ENCODE results near the gene IGIP. TPM values are rescaled to one million over a fixed set of nuclear protein-coding genes. Genes with fewer than 3 reads are reported as not detected.
A peak's percentile ranks its signal among the peaks of the same experiment; 100 is the strongest.

The IGIP gene
- total and polyA plus RNA-seq, 4 donors = 2.3 to 11.8 (median 3.7) TPM

DNA sequence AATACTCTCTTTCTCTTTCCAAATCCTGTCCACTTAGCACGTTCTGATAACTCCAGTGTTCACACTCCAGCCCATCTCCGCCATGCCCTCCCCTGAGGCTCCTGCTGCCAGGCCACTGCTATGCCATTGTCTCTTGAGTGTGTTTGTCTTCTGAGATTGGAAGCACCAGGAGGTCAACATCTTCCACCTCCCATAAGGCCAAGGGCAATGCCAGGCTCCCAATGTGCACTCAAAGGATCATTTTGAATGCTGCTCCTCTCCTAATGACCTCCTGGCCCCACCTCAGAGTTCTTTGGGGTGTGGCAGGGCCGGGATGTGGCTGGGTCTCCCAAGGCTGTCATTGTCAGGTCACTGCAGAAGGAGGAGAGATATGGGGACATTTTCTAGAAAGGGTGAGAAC lies 19.5 kb downstream of the IGIP start:
- H3K36me3 ChIP-seq (ENCODE audit: control insufficient read depth in 4 of 4, insufficient read depth in 3 of 4, low read depth in 1 of 4, low read length in 3 of 4) = no peaks in the 10 kb centered on the region
- no peak overlapping the region for H3K4me3 ChIP-seq (ENCODE audit: low read depth in 1 of 3, low read length in 3 of 3)
- H3K27ac ChIP-seq (ENCODE audit: low read depth in 1 of 2, low read length in 2 of 2) = no peak overlapping the region
- 87% methylated on average over 3 of the region's 3 CpGs for whole genome bisulfite sequencing
- H3K4me1 ChIP-seq (ENCODE audit: control insufficient read depth in 4 of 4, insufficient read depth in 4 of 4, low read length in 3 of 4) = peaks cover 17 to 40% (median 27%) of the 10 kb centered on the region in 4 donors
- H3K27me3 ChIP-seq (ENCODE audit: control insufficient read depth in 4 of 4, insufficient read depth in 4 of 4, low read length in 3 of 4) = no peaks in the 10 kb centered on the region
- H3K9ac ChIP-seq (ENCODE audit: low read depth in 1 of 2, low read length in 2 of 2) = no peak overlapping the region
- TF ChIP-seq HNF4G (IDR thresholded peaks at IDR 0.05) = no peak
- TF ChIP-seq SP1 (IDR thresholded peaks at IDR 0.05) = no peak
- no peak for TF ChIP-seq HNF4A (conservative IDR thresholded peaks at IDR 0.05)
- TF ChIP-seq, protein P1, sequence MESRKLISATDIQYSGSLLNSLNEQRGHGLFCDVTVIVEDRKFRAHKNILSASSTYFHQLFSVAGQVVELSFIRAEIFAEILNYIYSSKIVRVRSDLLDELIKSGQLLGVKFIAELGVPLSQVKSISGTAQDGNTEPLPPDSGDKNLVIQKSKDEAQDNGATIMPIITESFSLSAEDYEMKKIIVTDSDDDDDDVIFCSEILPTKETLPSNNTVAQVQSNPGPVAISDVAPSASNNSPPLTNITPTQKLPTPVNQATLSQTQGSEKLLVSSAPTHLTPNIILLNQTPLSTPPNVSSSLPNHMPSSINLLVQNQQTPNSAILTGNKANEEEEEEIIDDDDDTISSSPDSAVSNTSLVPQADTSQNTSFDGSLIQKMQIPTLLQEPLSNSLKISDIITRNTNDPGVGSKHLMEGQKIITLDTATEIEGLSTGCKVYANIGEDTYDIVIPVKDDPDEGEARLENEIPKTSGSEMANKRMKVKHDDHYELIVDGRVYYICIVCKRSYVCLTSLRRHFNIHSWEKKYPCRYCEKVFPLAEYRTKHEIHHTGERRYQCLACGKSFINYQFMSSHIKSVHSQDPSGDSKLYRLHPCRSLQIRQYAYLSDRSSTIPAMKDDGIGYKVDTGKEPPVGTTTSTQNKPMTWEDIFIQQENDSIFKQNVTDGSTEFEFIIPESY (IDR thresholded peaks at IDR 0.05) = no peak
- TF ChIP-seq, protein P2, sequence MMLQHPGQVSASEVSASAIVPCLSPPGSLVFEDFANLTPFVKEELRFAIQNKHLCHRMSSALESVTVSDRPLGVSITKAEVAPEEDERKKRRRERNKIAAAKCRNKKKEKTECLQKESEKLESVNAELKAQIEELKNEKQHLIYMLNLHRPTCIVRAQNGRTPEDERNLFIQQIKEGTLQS (IDR thresholded peaks at IDR 0.05) = no peak
- TF ChIP-seq FOXA1 (IDR thresholded peaks at IDR 0.05) = no peak
- TF ChIP-seq, protein P3, sequence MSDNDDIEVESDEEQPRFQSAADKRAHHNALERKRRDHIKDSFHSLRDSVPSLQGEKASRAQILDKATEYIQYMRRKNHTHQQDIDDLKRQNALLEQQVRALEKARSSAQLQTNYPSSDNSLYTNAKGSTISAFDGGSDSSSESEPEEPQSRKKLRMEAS (IDR thresholded peaks at IDR 0.05) = no peak
- no peak for TF ChIP-seq FOXA2 (IDR thresholded peaks at IDR 0.05)
- no peak for TF ChIP-seq RAD21 (IDR thresholded peaks at IDR 0.05)
- DNase-seq (ENCODE audit: low spot score) = no peak
- no peaks in the 10 kb centered on the region for H3K9me3 ChIP-seq (ENCODE audit: control insufficient read depth in 4 of 4, low read length in 3 of 4)

DNA sequence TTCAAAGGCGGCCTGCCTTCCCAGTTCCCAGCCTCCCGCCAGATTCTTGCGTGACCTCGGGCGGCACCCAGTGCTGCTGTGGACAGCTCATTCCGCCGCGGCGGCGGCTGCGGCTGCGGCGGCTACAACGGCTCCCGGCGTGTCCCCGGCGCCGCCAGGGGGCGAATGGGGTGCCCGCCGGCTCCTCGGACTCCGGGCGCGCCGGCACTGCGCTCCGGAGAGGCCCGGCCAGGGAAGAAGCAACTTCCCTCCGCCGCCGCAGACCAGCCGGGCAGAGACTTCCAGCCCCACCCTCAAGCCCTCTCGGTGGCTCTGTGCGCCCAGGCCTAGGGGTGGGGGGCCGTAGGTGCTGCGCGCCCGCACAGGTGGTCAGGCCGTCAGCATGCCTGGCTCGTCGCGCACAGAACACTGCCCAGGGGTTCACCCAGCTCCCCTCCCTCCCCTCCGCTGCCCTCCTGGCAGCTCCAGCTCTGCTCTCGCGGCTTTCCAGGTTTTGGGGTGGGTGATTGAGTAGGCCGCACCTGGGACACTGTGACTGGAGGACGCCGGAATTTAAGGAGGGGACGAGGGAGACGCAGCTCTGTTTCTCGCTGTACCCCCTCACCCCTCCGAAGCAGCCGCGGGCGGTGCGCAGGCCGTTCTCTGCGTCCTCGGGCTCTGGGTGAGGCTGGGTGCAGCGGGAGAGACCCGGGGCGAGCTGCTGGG lies 20.2 kb downstream of the IGIP start:
- Histone ChIP-seq H3K36me3 (ENCODE audit: control insufficient read depth in 4 of 4, insufficient read depth in 3 of 4, low read depth in 1 of 4, low read length in 3 of 4) (no peaks in the 10 kb centered on the region), H3K27ac (ENCODE audit: low read depth in 1 of 2, low read length in 2 of 2) (no peak overlapping the region), H3K9me3 (ENCODE audit: control insufficient read depth in 4 of 4, low read length in 3 of 4) (no peaks in the 10 kb centered on the region), H3K27me3 (ENCODE audit: control insufficient read depth in 4 of 4, insufficient read depth in 4 of 4, low read length in 3 of 4) (no peaks in the 10 kb centered on the region), H3K4me1 (ENCODE audit: control insufficient read depth in 4 of 4, insufficient read depth in 4 of 4, low read length in 3 of 4) (peaks cover 11 to 33% (median 22%) of the 10 kb centered on the region in 4 donors), H3K9ac (ENCODE audit: low read depth in 1 of 2, low read length in 2 of 2) (peak overlapping the region in 1 of 2 donors; percentile 3), H3K4me3 (ENCODE audit: low read depth in 1 of 3, low read length in 3 of 3) (peak overlapping the region in 2 of 3 donors; percentile 36 to 52)
- peak; percentile 61 for DNase-seq (ENCODE audit: low spot score)
- no peak for TF ChIP-seq YY1 (IDR thresholded peaks at IDR 0.05)
- TF ChIP-seq, protein P4, sequence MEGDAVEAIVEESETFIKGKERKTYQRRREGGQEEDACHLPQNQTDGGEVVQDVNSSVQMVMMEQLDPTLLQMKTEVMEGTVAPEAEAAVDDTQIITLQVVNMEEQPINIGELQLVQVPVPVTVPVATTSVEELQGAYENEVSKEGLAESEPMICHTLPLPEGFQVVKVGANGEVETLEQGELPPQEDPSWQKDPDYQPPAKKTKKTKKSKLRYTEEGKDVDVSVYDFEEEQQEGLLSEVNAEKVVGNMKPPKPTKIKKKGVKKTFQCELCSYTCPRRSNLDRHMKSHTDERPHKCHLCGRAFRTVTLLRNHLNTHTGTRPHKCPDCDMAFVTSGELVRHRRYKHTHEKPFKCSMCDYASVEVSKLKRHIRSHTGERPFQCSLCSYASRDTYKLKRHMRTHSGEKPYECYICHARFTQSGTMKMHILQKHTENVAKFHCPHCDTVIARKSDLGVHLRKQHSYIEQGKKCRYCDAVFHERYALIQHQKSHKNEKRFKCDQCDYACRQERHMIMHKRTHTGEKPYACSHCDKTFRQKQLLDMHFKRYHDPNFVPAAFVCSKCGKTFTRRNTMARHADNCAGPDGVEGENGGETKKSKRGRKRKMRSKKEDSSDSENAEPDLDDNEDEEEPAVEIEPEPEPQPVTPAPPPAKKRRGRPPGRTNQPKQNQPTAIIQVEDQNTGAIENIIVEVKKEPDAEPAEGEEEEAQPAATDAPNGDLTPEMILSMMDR (IDR thresholded peaks at IDR 0.05; ENCODE audit: low read depth, low read length, missing input control) = peak; percentile 70
- no peak for TF ChIP-seq JUND (IDR thresholded peaks at IDR 0.05)
- TF ChIP-seq FOXA1 (IDR thresholded peaks at IDR 0.05) = no peak
- TF ChIP-seq, protein P1 (IDR thresholded peaks at IDR 0.05) = no peak
- TF ChIP-seq, protein P5, sequence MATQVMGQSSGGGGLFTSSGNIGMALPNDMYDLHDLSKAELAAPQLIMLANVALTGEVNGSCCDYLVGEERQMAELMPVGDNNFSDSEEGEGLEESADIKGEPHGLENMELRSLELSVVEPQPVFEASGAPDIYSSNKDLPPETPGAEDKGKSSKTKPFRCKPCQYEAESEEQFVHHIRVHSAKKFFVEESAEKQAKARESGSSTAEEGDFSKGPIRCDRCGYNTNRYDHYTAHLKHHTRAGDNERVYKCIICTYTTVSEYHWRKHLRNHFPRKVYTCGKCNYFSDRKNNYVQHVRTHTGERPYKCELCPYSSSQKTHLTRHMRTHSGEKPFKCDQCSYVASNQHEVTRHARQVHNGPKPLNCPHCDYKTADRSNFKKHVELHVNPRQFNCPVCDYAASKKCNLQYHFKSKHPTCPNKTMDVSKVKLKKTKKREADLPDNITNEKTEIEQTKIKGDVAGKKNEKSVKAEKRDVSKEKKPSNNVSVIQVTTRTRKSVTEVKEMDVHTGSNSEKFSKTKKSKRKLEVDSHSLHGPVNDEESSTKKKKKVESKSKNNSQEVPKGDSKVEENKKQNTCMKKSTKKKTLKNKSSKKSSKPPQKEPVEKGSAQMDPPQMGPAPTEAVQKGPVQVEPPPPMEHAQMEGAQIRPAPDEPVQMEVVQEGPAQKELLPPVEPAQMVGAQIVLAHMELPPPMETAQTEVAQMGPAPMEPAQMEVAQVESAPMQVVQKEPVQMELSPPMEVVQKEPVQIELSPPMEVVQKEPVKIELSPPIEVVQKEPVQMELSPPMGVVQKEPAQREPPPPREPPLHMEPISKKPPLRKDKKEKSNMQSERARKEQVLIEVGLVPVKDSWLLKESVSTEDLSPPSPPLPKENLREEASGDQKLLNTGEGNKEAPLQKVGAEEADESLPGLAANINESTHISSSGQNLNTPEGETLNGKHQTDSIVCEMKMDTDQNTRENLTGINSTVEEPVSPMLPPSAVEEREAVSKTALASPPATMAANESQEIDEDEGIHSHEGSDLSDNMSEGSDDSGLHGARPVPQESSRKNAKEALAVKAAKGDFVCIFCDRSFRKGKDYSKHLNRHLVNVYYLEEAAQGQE (IDR thresholded peaks at IDR 0.05) = peak; percentile 97
- no peak for TF ChIP-seq HNF4A (conservative IDR thresholded peaks at IDR 0.05)
- no peak for TF ChIP-seq SP1 (IDR thresholded peaks at IDR 0.05)
- no peak for TF ChIP-seq HNF4G (IDR thresholded peaks at IDR 0.05)
- TF ChIP-seq RAD21 (IDR thresholded peaks at IDR 0.05) = peak; percentile 33 to 69
- no peak for TF ChIP-seq FOXA2 (IDR thresholded peaks at IDR 0.05)
- TF ChIP-seq EGR1 (IDR thresholded peaks at IDR 0.05; ENCODE audit: low read depth in 2 of 2) = no peak
- no peak for TF ChIP-seq NR2F2 (IDR thresholded peaks at IDR 0.05)
- no peak for TF ChIP-seq GABPA (IDR thresholded peaks at IDR 0.05 in 1 of 2, conservative IDR thresholded peaks at IDR 0.05 in 1 of 2)
- TF ChIP-seq, protein P3 (IDR thresholded peaks at IDR 0.05) = no peak
- 14% methylated on average over 64 of the region's 64 CpGs for WGBS

Data from liver (tissue), 9 donors.